IMR-90 (cell line): Measurements from ENCODE around the gene CABS1. TPM values are rescaled to one million over a fixed set of nuclear protein-coding genes. Genes with fewer than 3 reads are reported as not detected.

ENCODE experiments used
- ATAC-seq: fragments of 200-7000 bp; cut with Tn5 transposase; 2 replicates; pipeline ENCODE4 v1.9.1; 2020; ENCODE audit warnings: low read depth, mild to moderate bottlenecking, moderate library complexity
- BruUV-seq: library from RNA; stranded (reverse); fragments of 400-500 nt; replicated peaks from 2 replicates; lab custom pipeline; 2021; lab: Mats Ljungman, UMichigan
- CTCF ChIA-PET: fragments of 300-600 bp; formaldehyde crosslinking; extraction: SDS; loops from one replicate; lab custom pipeline; 2021; ENCODE audit warnings: antibody characterized with exemption; lab: Yijun Ruan, JAX
- POLR2A ChIA-PET: fragments of 300-600 bp; sonication (Branson Sonifier 250); formaldehyde crosslinking; loops from one replicate; lab custom pipeline; 2022; ENCODE audit warnings: antibody characterized with exemption; ENCODE audit not compliant: unreplicated experiment; lab: Charles Lee
- DNase-seq: peaks from one replicate; pipeline ENCODE4 v3.0.0; 2013
- H2AFZ ChIP-seq: replicated peaks from 2 replicates; pipeline ENCODE3; 2013; ENCODE audit warnings: low read length, mild to moderate bottlenecking; ENCODE audit not compliant: poor library complexity
- H2AK5ac ChIP-seq: 2 replicates; pipeline ENCODE4 v1.6.1; 2013; ENCODE audit warnings: low read depth, low read length, inconsistent platforms
- H2AK9ac ChIP-seq: replicated peaks from 2 replicates; pipeline ENCODE3; 2013; ENCODE audit warnings: mild to moderate bottlenecking, low read depth, low read length, moderate library complexity; ENCODE audit not compliant: poor library complexity
- H2BK120ac ChIP-seq: 2 replicates; pipeline ENCODE4 v1.6.1; 2013; ENCODE audit warnings: low read depth, low read length, inconsistent platforms
- H2BK15ac ChIP-seq: 3 replicates; pipeline ENCODE4 v1.6.1; 2013; ENCODE audit warnings: low read depth, low read length, inconsistent platforms
- H2BK20ac ChIP-seq: 2 replicates; pipeline ENCODE4 v1.6.1; 2013; ENCODE audit warnings: low read depth, mild to moderate bottlenecking, inconsistent platforms, low read length, moderate library complexity
- H2BK5ac ChIP-seq: 2 replicates; pipeline ENCODE4 v1.6.1; 2013; ENCODE audit warnings: mild to moderate bottlenecking, low read depth, low read length, inconsistent platforms; ENCODE audit not compliant: poor library complexity, severe bottlenecking
- H3K14ac ChIP-seq: replicated peaks from 2 replicates; pipeline ENCODE4 v1.6.1; 2013; ENCODE audit warnings: low read depth, low read length, inconsistent platforms
- H3K18ac ChIP-seq: 2 replicates; pipeline ENCODE4 v1.6.1; 2013; ENCODE audit warnings: low read depth, low read length, control low read depth
- H3K23ac ChIP-seq: 2 replicates; pipeline ENCODE4 v1.6.1; 2013; ENCODE audit warnings: low read depth, low read length, inconsistent platforms
- H3K27ac ChIP-seq: 2 replicates; pipeline ENCODE4 v1.5.1; 2013; ENCODE audit warnings: mild to moderate bottlenecking, control low read depth, low read length; ENCODE audit not compliant: insufficient read depth
- H3K27me3 ChIP-seq: 2 replicates; pipeline ENCODE4 v1.6.1; 2013; ENCODE audit warnings: low read length; ENCODE audit not compliant: control insufficient read depth, insufficient read depth
- H3K36me3 ChIP-seq: 2 replicates; pipeline ENCODE4 v1.6.1; 2013; ENCODE audit warnings: low read length, mixed read lengths; ENCODE audit not compliant: control insufficient read depth, insufficient read depth
- H3K4ac ChIP-seq: 2 replicates; pipeline ENCODE4 v1.6.1; 2013; ENCODE audit warnings: low read depth, low read length, inconsistent platforms
- H3K4me1 ChIP-seq: 2 replicates; pipeline ENCODE4 v1.6.1; 2013; ENCODE audit warnings: low read length, mixed read lengths; ENCODE audit not compliant: control insufficient read depth, insufficient read depth
- H3K4me2 ChIP-seq: 2 replicates; pipeline ENCODE4 v1.6.1; 2013; ENCODE audit warnings: low read depth, mild to moderate bottlenecking, control low read depth, low read length, moderate library complexity
- H3K4me3 ChIP-seq: 2 replicates; pipeline ENCODE4 v1.5.1; 2013; ENCODE audit warnings: low read depth, mild to moderate bottlenecking, control low read depth, low read length, moderate library complexity; ENCODE audit not compliant: insufficient read depth
- H3K56ac ChIP-seq: 2 replicates; pipeline ENCODE4 v1.6.1; 2013; ENCODE audit warnings: low read length, inconsistent platforms; ENCODE audit not compliant: insufficient read depth; ENCODE audit errors: extremely low read depth
- H3K79me1 ChIP-seq, 2 experiments: 2 replicates each; pipeline ENCODE4 v1.6.1; 2013; ENCODE audit warnings: low read length in 2 of 2, inconsistent platforms in 1 of 2, low read depth in 1 of 2
- H3K9ac ChIP-seq: 2 replicates; pipeline ENCODE4 v1.6.1; 2013; ENCODE audit warnings: low read depth, low read length, control low read depth
- H3K9me1 ChIP-seq: 2 replicates; pipeline ENCODE4 v1.6.1; 2013; ENCODE audit warnings: low read length, inconsistent platforms; ENCODE audit not compliant: insufficient read depth
- H3K9me3 ChIP-seq: 2 replicates; pipeline ENCODE4 v1.6.1; 2013; ENCODE audit warnings: low read length; ENCODE audit not compliant: control insufficient read depth, insufficient read depth
- H4K20me1 ChIP-seq: 2 replicates; pipeline ENCODE4 v1.6.1; 2013; ENCODE audit warnings: low read length, inconsistent platforms; ENCODE audit not compliant: insufficient read depth
- H4K5ac ChIP-seq: 2 replicates; pipeline ENCODE4 v1.6.1; 2013; ENCODE audit warnings: mild to moderate bottlenecking, low read depth, low read length, control low read depth
- H4K8ac ChIP-seq, 2 experiments: 2 replicates each; pipeline ENCODE4 v1.6.1; 2013; ENCODE audit warnings: low read depth in 2 of 2, low read length in 2 of 2, control low read depth in 1 of 2, inconsistent platforms in 1 of 2
- H4K91ac ChIP-seq: 2 replicates; pipeline ENCODE4 v1.6.1; 2013; ENCODE audit warnings: low read depth, low read length, inconsistent platforms; ENCODE audit not compliant: insufficient read depth
- BHLHE40 ChIP-seq: fragments of 150-350 bp; IDR thresholded peaks from 2 replicates; pipeline ENCODE4 v1.6.1; 2016; ENCODE audit warnings: mild to moderate bottlenecking, low read depth, low read length
- MAFK ChIP-seq: IDR thresholded peaks from 2 replicates; pipeline ENCODE4 v1.6.1; 2012; ENCODE audit warnings: low read depth, low read length, improper control_type of control experiment
- RAD21 ChIP-seq: IDR thresholded peaks from 2 replicates; pipeline ENCODE4 v1.6.1; 2012; ENCODE audit warnings: low read length, improper control_type of control experiment
- SMC3 ChIP-seq: fragments of 150-350 bp; IDR thresholded peaks from 2 replicates; pipeline ENCODE4 v1.6.1; 2016; ENCODE audit warnings: low read depth, mild to moderate bottlenecking, antibody characterized with exemption, low read length, moderate library complexity
- WGBS, 2 experiments: methylation state at CpG; one replicate each; pipeline versions ENCODE4 v1.1.5 to v1.1.7; 2013; ENCODE audit warnings: missing lambda C conversion rate in 2 of 2; ENCODE audit not compliant: insufficient read length in 1 of 2; ENCODE audit errors: extremely low coverage in 2 of 2; 5-methylcytosine and 5-hydroxymethylcytosine counted together
- dilution Hi-C: fragments of 300-500 bp; cut with HindIII; formaldehyde crosslinking; loops from one replicate; pipeline ENCODE4 v1.14.3; 2018; ENCODE audit warnings: low sequenced_read_pairs; ENCODE audit not compliant: unreplicated experiment
- in situ Hi-C: fragments of 300-500 bp; cut with MboI; formaldehyde crosslinking; loops from 3 replicates; pipeline ENCODE4 v1.14.3; 2019; ENCODE audit warnings: low sequenced_read_pairs, inconsistent platforms, mixed read lengths
- intact Hi-C: fragments of 100-400 bp; cut with micrococcal nuclease; formaldehyde crosslinking; loops from 2 replicates; pipeline ENCODE4 v1.10.0; 2022
- polyA plus RNA-seq, 3 experiments: library from polyadenylated mRNA; depleted of rRNA; stranded (reverse); fragments of >200 nt; gene quantifications; 2 replicates each; pipeline ENCODE4 v1.2.3, GENCODE V29; 2012; ENCODE audit warnings: low replicate concordance in 1 of 3
- total RNA-seq: library from RNA; depleted of rRNA; stranded (reverse); fragments of >200 nt; gene quantifications from 2 replicates; pipeline ENCODE4 v1.2.3, GENCODE V29; 2012
- TF ChIP-seq, protein P1 (sequence below): fragments of 150-350 bp; IDR thresholded peaks from 2 replicates; pipeline ENCODE4 v1.6.1; 2016; ENCODE audit warnings: low read depth, mild to moderate bottlenecking, low read length, moderate library complexity, borderline replicate concordance

CABS1 gene
- total and polyA plus RNA-seq, 2 of the 4 experiments (the other 2 are of a cell fraction) = not detected

GRCh38 chr4:70303090-70303489 lies 31.7 kb upstream of the CABS1 start:
- Histone ChIP-seq H3K18ac (no peak overlapping the region), H3K4me1 (no peaks in the 10 kb centered on the region), H2BK20ac (no peak overlapping the region), H3K23ac (no peak overlapping the region), H3K56ac (no peak overlapping the region), H3K27ac (no peak overlapping the region), H2BK120ac (no peak overlapping the region), H3K14ac (no peak overlapping the region), H3K9ac (no peak overlapping the region), H3K79me1 (no peaks in the 10 kb centered on the region), H3K9me3 (no peaks in the 10 kb centered on the region), H3K4me3 (no peak overlapping the region), H4K8ac (no peak overlapping the region), H2AK9ac (no peak overlapping the region), H3K36me3 (no peaks in the 10 kb centered on the region), H4K91ac (no peak overlapping the region), H3K9me1 (no peaks in the 10 kb centered on the region), H4K20me1 (no peaks in the 10 kb centered on the region), H2BK15ac (no peak overlapping the region), H3K4ac (no peak overlapping the region), H3K4me2 (no peak overlapping the region), H2AFZ (no peak overlapping the region), H3K27me3 (no peaks in the 10 kb centered on the region), H2AK5ac (no peak overlapping the region), H2BK5ac (no peak overlapping the region), H4K5ac (no peak overlapping the region)
- TF ChIP-seq MAFK (no peak), BHLHE40 (no peak), RAD21 (no peak), SMC3 (no peak)
- TF ChIP-seq, protein P1, sequence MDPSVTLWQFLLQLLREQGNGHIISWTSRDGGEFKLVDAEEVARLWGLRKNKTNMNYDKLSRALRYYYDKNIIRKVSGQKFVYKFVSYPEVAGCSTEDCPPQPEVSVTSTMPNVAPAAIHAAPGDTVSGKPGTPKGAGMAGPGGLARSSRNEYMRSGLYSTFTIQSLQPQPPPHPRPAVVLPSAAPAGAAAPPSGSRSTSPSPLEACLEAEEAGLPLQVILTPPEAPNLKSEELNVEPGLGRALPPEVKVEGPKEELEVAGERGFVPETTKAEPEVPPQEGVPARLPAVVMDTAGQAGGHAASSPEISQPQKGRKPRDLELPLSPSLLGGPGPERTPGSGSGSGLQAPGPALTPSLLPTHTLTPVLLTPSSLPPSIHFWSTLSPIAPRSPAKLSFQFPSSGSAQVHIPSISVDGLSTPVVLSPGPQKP = no peak
- dilution Hi-C loops = no loop called here
- in situ Hi-C loops = no loop called here
- intact Hi-C loops = no loop called here
- DNase-seq (no peak), ATAC-seq (no peak)
- no CpG with 5 or more reads among the region's 1 CpG for WGBS, 2 experiments
- ChIA-PET CTCF (no interaction called here), POLR2A (no interaction called here)
- no TSS peak for BruUV-seq
